ENCODE data around the gene LAMA5. TPM values are rescaled to one million over a fixed set of nuclear protein-coding genes. Genes with fewer than 3 reads are reported as not detected.

LAMA5 gene
- total and polyA plus RNA-seq, 2 experiments from 2014 or later = 201 to 298 TPM

DNA sequence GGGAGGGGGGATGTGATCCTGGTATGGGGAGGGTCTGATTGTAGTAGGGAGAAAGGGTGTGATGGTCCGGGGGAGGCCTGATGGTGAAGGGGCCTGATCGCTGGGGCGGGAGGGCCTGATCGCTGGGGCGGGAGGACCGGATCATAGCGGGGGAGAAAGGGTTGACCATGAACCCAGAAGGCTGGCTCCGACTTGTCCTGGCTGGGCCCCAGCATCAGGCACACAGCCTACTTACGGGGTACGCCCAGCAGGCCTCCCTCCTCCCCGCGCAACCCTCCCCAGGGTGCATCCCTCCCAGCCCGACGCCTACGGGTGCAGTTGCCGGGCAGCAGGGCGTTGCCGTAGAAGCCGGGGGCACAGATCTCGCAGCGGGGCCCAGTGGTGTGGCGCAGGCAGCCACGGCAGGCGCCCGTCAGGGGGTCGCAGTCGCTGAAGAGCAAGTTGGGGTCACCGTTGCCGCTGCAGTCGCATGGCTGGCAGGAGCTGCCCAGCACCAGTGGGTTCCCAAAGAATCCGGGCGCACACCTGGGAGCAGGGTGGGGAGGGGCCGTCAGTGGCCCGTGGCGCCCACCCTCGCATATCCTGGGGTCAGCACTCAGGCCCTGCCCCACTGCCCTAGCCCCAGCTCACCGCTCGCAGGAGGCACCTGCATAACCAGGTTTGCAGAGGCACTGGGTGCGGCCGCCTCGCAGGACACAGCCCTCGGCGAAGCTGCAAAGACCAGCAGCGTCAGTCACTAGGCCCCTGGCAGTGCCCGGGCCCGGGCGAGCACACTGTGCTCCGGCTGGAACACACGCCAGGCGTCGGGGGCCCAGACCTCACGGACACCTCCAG, 43.7 kb downstream of the LAMA5 start (continued):
- TF ChIP-seq, protein P1, sequence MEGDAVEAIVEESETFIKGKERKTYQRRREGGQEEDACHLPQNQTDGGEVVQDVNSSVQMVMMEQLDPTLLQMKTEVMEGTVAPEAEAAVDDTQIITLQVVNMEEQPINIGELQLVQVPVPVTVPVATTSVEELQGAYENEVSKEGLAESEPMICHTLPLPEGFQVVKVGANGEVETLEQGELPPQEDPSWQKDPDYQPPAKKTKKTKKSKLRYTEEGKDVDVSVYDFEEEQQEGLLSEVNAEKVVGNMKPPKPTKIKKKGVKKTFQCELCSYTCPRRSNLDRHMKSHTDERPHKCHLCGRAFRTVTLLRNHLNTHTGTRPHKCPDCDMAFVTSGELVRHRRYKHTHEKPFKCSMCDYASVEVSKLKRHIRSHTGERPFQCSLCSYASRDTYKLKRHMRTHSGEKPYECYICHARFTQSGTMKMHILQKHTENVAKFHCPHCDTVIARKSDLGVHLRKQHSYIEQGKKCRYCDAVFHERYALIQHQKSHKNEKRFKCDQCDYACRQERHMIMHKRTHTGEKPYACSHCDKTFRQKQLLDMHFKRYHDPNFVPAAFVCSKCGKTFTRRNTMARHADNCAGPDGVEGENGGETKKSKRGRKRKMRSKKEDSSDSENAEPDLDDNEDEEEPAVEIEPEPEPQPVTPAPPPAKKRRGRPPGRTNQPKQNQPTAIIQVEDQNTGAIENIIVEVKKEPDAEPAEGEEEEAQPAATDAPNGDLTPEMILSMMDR (conservative IDR thresholded peaks at IDR 0.05; ENCODE audit: low read depth in 2 of 2) = no peak
- TF ChIP-seq, protein P2, sequence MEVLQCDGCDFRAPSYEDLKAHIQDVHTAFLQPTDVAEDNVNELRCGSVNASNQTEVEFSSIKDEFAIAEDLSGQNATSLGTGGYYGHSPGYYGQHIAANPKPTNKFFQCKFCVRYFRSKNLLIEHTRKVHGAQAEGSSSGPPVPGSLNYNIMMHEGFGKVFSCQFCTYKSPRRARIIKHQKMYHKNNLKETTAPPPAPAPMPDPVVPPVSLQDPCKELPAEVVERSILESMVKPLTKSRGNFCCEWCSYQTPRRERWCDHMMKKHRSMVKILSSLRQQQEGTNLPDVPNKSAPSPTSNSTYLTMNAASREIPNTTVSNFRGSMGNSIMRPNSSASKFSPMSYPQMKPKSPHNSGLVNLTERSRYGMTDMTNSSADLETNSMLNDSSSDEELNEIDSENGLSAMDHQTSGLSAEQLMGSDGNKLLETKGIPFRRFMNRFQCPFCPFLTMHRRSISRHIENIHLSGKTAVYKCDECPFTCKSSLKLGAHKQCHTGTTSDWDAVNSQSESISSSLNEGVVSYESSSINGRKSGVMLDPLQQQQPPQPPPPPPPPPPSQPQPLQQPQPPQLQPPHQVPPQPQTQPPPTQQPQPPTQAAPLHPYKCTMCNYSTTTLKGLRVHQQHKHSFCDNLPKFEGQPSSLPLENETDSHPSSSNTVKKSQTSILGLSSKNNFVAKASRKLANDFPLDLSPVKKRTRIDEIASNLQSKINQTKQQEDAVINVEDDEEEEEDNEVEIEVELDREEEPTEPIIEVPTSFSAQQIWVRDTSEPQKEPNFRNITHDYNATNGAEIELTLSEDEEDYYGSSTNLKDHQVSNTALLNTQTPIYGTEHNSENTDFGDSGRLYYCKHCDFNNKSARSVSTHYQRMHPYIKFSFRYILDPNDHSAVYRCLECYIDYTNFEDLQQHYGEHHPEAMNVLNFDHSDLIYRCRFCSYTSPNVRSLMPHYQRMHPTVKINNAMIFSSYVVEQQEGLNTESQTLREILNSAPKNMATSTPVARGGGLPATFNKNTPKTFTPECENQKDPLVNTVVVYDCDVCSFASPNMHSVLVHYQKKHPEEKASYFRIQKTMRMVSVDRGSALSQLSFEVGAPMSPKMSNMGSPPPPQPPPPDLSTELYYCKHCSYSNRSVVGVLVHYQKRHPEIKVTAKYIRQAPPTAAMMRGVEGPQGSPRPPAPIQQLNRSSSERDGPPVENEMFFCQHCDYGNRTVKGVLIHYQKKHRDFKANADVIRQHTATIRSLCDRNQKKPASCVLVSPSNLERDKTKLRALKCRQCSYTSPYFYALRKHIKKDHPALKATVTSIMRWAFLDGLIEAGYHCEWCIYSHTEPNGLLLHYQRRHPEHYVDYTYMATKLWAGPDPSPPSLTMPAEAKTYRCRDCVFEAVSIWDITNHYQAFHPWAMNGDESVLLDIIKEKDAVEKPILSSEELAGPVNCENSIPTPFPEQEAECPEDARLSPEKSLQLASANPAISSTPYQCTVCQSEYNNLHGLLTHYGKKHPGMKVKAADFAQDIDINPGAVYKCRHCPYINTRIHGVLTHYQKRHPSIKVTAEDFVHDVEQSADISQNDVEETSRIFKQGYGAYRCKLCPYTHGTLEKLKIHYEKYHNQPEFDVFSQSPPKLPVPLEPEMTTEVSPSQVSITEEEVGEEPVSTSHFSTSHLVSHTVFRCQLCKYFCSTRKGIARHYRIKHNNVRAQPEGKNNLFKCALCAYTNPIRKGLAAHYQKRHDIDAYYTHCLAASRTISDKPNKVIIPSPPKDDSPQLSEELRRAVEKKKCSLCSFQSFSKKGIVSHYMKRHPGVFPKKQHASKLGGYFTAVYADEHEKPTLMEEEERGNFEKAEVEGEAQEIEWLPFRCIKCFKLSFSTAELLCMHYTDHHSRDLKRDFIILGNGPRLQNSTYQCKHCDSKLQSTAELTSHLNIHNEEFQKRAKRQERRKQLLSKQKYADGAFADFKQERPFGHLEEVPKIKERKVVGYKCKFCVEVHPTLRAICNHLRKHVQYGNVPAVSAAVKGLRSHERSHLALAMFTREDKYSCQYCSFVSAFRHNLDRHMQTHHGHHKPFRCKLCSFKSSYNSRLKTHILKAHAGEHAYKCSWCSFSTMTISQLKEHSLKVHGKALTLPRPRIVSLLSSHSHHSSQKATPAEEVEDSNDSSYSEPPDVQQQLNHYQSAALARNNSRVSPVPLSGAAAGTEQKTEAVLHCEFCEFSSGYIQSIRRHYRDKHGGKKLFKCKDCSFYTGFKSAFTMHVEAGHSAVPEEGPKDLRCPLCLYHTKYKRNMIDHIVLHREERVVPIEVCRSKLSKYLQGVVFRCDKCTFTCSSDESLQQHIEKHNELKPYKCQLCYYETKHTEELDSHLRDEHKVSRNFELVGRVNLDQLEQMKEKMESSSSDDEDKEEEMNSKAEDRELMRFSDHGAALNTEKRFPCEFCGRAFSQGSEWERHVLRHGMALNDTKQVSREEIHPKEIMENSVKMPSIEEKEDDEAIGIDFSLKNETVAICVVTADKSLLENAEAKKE (CRISPR knock-in tag; IDR thresholded peaks at IDR 0.05) = no peak
- no peak for TF ChIP-seq EZH2 (IDR thresholded peaks at IDR 0.05; ENCODE audit: low read depth, unreplicated experiment)
- TF ChIP-seq ZNF331 (CRISPR knock-in tag; IDR thresholded peaks at IDR 0.05; ENCODE audit: low read depth) = no peak
- TF ChIP-seq ZNF114 (CRISPR knock-in tag; IDR thresholded peaks at IDR 0.05) = no peak
- no peak for TF ChIP-seq JUNB (IDR thresholded peaks at IDR 0.05; ENCODE audit: unreplicated experiment)
- TF ChIP-seq EZH2phosphoT487 (IDR thresholded peaks at IDR 0.05; ENCODE audit: unreplicated experiment) = no peak

All from GM23338 (cell line).